ENCODE results near the gene FMN2. TPM values are rescaled to one million over a fixed set of nuclear protein-coding genes. Genes with fewer than 3 reads are reported as not detected.
"Not testable (repeated sequence)": the region's sequence is repeated elsewhere in the genome, so short reads cannot be mapped to it uniquely, and the experiment has no call there.

FMN2 gene
- total RNA-seq, 2 experiments from 2014 or later, result not detected

GRCh38 chr1:240256836-240257503 is 165.3 kb downstream of the FMN2 start:
- H3K36me3 ChIP-seq (ENCODE audit: insufficient read depth, low read length), result no peaks in the 10 kb centered on the region
- H3K4me1 ChIP-seq (ENCODE audit: insufficient read depth, low read length), result no peaks in the 10 kb centered on the region
- ATAC-seq (ENCODE audit: poor library complexity), result no peak
- Mint-ChIP-seq H3K36me3 (ENCODE audit: low read depth) (no peaks in the 10 kb centered on the region), H3K4me1 (ENCODE audit: low read depth) (no peaks in the 10 kb centered on the region), H3K4me3 (no peak overlapping the region), H3K27me3 (no peaks in the 10 kb centered on the region), H3K27ac (no peak overlapping the region), H3K9me3 (peaks cover 18% of the 10 kb centered on the region)
- peaks cover 6 to 14% of the 10 kb centered on the region in 2 experiments for H3K9me3 ChIP-seq (ENCODE audit: control insufficient read depth in 1 of 2, insufficient read depth in 1 of 2, low read length in 2 of 2)
- no peak overlapping the region for H3K27ac ChIP-seq (ENCODE audit: low read depth in 1 of 2, low read length in 2 of 2)
- no peak overlapping the region for H3K4me3 ChIP-seq (ENCODE audit: low read length)
- TF ChIP-seq, protein P1, sequence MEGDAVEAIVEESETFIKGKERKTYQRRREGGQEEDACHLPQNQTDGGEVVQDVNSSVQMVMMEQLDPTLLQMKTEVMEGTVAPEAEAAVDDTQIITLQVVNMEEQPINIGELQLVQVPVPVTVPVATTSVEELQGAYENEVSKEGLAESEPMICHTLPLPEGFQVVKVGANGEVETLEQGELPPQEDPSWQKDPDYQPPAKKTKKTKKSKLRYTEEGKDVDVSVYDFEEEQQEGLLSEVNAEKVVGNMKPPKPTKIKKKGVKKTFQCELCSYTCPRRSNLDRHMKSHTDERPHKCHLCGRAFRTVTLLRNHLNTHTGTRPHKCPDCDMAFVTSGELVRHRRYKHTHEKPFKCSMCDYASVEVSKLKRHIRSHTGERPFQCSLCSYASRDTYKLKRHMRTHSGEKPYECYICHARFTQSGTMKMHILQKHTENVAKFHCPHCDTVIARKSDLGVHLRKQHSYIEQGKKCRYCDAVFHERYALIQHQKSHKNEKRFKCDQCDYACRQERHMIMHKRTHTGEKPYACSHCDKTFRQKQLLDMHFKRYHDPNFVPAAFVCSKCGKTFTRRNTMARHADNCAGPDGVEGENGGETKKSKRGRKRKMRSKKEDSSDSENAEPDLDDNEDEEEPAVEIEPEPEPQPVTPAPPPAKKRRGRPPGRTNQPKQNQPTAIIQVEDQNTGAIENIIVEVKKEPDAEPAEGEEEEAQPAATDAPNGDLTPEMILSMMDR (IDR thresholded peaks at IDR 0.05), result no peak
- intact Hi-C loops (cut with DNase I, micrococcal nuclease), result no loop called here
- ChIA-PET POLR2A (no interaction called here), CTCF (no interaction called here)
- DNase-seq, result no peak
- H3K27me3 ChIP-seq (ENCODE audit: control insufficient read depth in 1 of 2, insufficient read depth in 2 of 2, low read length in 2 of 2), result no peaks in the 10 kb centered on the region

DNA sequence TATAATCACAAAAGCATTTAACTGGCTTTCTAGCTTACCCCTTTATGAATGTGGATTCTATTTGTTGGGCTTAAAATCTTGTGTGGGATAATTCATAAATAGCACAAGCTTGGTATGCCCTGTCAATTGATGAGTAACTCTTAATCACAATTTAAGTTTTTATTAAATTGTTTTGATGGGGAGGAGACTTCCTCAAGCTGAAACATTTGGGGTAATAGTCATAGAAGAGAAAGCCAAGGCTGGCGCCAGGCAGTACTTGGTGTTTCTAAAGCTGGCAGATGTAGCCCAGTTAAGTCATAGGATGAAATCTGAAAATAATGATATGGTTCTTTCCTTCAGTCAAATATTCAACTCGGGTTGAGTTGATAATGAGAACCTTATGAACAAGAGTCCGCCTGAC is 167.2 kb downstream of the FMN2 start:
- H3K9me3 ChIP-seq (ENCODE audit: control insufficient read depth in 1 of 2, insufficient read depth in 1 of 2, low read length in 2 of 2), result peaks cover 1 to 11% of the 10 kb centered on the region in 2 experiments
- H3K4me1 ChIP-seq (ENCODE audit: insufficient read depth, low read length), result no peaks in the 10 kb centered on the region
- H3K36me3 Mint-ChIP-seq (ENCODE audit: low read depth), result no peaks in the 10 kb centered on the region
- H3K4me3 Mint-ChIP-seq, result no peak overlapping the region
- H3K27me3 Mint-ChIP-seq, result no peaks in the 10 kb centered on the region
- H3K27ac ChIP-seq (ENCODE audit: low read depth in 1 of 2, low read length in 2 of 2), result no peak overlapping the region
- DNase-seq (no peak), ATAC-seq (ENCODE audit: poor library complexity) (no peak)
- H3K9me3 Mint-ChIP-seq, result peaks cover 9% of the 10 kb centered on the region
- H3K27me3 ChIP-seq (ENCODE audit: control insufficient read depth in 1 of 2, insufficient read depth in 2 of 2, low read length in 2 of 2), result no peaks in the 10 kb centered on the region
- no peaks in the 10 kb centered on the region for H3K36me3 ChIP-seq (ENCODE audit: insufficient read depth, low read length)
- no peaks in the 10 kb centered on the region for H3K4me1 Mint-ChIP-seq (ENCODE audit: low read depth)
- H3K4me3 ChIP-seq (ENCODE audit: low read length), result no peak overlapping the region
- TF ChIP-seq, protein P1 (IDR thresholded peaks at IDR 0.05), result no peak
- ChIA-PET CTCF (no interaction called here), POLR2A (no interaction called here)
- H3K27ac Mint-ChIP-seq, result no peak overlapping the region
- intact Hi-C loops (cut with DNase I, micrococcal nuclease), result no loop called here

DNA sequence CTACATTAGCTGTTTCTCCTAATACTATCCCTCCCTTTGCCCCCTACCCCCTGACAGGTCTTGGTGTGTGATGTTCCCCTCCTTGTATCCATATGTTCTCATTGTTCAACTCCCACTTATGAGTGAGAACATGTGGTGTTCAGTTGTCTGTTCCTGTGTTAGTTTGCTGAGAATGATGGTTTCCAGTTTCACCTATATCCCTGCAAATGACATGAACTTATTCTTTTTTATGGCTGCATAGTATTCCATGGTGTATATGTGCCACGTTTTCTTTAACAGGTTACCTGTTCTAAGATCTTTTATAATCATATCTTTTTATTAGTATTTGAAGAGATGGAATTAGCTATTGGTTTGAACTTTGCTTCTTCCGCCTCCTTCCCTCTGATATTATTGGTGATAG is 172.8 kb downstream of the FMN2 start:
- H3K9me3 ChIP-seq (ENCODE audit: control insufficient read depth in 1 of 2, insufficient read depth in 1 of 2, low read length in 2 of 2); H3K27me3 Mint-ChIP-seq; H3K27me3 ChIP-seq (ENCODE audit: control insufficient read depth in 1 of 2, insufficient read depth in 2 of 2, low read length in 2 of 2); ATAC-seq (ENCODE audit: poor library complexity); H3K4me1 Mint-ChIP-seq (ENCODE audit: low read depth); DNase-seq; H3K27ac Mint-ChIP-seq; H3K4me1 ChIP-seq (ENCODE audit: insufficient read depth, low read length); H3K4me3 Mint-ChIP-seq; H3K36me3 ChIP-seq (ENCODE audit: insufficient read depth, low read length); H3K4me3 ChIP-seq (ENCODE audit: low read length); POLR2A ChIA-PET; intact Hi-C loops (cut with DNase I, micrococcal nuclease); H3K27ac ChIP-seq (ENCODE audit: low read depth in 1 of 2, low read length in 2 of 2); CTCF ChIA-PET; H3K36me3 Mint-ChIP-seq (ENCODE audit: low read depth): not testable (repeated sequence)
- H3K9me3 Mint-ChIP-seq, result peaks cover 14% of the 10 kb centered on the region

- DNase-seq, result no peak
These were observed 179.4 kb downstream of the FMN2 start for GRCh38 chr1:240271081-240271480.

More at GRCh38 chr1:240271081-240271480, 179.4 kb downstream of the FMN2 start:
- CTCF ChIA-PET, result no interaction called here
- ATAC-seq (ENCODE audit: poor library complexity), result no peak
- intact Hi-C loops (cut with DNase I, micrococcal nuclease), result no loop called here
- H3K4me3 ChIP-seq (ENCODE audit: low read length), result no peak overlapping the region
- no peaks in the 10 kb centered on the region for H3K27me3 ChIP-seq (ENCODE audit: control insufficient read depth in 1 of 2, insufficient read depth in 2 of 2, low read length in 2 of 2)
- Mint-ChIP-seq H3K36me3 (ENCODE audit: low read depth) (no peaks in the 10 kb centered on the region), H3K4me1 (ENCODE audit: low read depth) (no peaks in the 10 kb centered on the region), H3K27ac (no peak overlapping the region), H3K9me3 (peaks cover 19% of the 10 kb centered on the region), H3K4me3 (no peak overlapping the region), H3K27me3 (no peaks in the 10 kb centered on the region)
- no peak overlapping the region for H3K27ac ChIP-seq (ENCODE audit: low read depth in 1 of 2, low read length in 2 of 2)
- TF ChIP-seq, protein P1 (IDR thresholded peaks at IDR 0.05), result no peak
- H3K36me3 ChIP-seq (ENCODE audit: insufficient read depth, low read length), result no peaks in the 10 kb centered on the region
- H3K4me1 ChIP-seq (ENCODE audit: insufficient read depth, low read length), result no peaks in the 10 kb centered on the region
- H3K9me3 ChIP-seq (ENCODE audit: control insufficient read depth in 1 of 2, insufficient read depth in 1 of 2, low read length in 2 of 2), result peaks cover 0 to 7% of the 10 kb centered on the region in 2 experiments
- POLR2A ChIA-PET, result no interaction called here
